Measurements from ENCODE around the gene LAMTOR4.

DNA sequence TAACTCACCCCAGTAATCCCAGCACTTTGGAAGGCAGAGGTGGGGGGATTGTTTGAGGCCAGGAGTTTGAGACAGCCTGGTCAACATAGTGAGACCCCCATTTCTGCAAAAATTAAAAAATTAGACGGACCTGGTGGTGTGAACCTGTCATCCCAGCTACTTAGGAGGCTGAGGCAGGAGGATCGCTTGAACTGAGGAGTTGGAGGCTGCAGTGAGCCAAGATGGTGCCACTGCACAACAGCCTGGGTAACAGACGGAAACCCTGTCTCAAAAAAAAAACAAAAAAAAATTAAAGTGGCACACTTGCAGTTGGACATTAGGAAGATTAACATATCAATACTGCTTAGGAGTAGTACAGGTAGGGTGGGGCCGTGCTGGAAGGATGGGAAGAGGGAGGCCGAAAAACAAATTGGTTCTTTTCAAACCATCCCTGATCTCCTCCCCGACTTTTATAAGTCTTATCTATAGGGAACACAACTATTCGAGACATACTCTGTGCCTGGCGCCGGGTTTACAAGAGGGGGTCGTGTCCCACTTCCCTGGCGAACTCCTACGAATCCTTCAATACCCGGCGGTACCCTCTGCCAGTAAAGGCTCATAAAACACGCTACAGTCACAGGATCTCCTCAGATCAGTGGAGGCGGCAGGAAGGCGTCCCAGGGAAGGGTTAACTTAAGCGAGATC, 30.2 kb upstream of the LAMTOR4 start:
- TF ChIP-seq EZH2phosphoT487 (IDR thresholded peaks at IDR 0.05) = no peak
- TF ChIP-seq, protein P1, sequence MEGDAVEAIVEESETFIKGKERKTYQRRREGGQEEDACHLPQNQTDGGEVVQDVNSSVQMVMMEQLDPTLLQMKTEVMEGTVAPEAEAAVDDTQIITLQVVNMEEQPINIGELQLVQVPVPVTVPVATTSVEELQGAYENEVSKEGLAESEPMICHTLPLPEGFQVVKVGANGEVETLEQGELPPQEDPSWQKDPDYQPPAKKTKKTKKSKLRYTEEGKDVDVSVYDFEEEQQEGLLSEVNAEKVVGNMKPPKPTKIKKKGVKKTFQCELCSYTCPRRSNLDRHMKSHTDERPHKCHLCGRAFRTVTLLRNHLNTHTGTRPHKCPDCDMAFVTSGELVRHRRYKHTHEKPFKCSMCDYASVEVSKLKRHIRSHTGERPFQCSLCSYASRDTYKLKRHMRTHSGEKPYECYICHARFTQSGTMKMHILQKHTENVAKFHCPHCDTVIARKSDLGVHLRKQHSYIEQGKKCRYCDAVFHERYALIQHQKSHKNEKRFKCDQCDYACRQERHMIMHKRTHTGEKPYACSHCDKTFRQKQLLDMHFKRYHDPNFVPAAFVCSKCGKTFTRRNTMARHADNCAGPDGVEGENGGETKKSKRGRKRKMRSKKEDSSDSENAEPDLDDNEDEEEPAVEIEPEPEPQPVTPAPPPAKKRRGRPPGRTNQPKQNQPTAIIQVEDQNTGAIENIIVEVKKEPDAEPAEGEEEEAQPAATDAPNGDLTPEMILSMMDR (IDR thresholded peaks at IDR 0.05) = no peak
- no peak for TF ChIP-seq EZH2 (IDR thresholded peaks at IDR 0.05)

All from neural progenitor cell (in vitro differentiated cells).